Measurements from ENCODE around the gene POLR3K.

DNA sequence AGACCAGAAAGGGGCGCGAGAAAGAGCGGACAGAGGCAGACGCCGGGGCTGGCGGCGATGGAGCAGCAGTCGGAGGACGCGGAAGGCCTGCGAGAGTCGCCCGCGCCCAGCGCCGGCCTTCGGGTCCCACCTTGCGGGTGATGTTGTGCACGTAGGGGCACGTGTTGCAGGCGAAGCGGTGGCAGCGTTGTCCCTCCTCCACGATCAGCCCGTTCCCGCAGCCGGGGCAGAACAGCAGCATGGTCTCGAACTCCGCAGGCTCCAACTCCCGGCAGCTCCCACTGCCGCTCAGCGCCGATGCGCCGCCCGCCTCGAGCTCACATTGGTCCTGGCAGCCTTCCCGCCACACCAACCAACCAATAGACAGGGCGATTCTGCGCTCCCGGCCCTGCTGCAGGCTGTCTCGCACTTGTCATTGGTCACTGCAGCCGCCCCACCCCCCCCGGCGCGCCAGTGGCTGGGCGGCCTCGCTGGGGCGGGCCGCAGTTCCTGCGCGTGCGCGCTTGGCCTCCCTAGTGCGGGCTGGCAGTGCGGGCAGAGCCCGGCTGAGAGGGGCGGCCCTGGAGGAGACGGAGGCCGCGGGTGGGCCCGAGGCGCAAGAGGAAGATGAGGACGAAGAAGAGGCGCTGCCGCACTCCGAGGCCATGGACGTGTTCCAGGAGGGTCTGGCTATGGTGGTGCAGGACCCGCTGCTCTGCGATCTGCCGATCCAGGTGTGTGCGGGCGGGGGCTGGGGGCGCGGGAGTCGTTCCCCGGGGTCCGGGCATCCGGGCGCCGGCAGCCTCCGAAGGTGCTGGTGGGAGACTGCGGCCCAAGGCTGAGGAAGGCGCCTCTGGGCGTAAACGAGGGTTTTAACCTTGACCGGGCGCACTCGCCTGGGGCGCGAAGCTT is at the start of gene POLR3K, which contains the start of gene SNRNP25:
- TF ChIP-seq, protein P1, sequence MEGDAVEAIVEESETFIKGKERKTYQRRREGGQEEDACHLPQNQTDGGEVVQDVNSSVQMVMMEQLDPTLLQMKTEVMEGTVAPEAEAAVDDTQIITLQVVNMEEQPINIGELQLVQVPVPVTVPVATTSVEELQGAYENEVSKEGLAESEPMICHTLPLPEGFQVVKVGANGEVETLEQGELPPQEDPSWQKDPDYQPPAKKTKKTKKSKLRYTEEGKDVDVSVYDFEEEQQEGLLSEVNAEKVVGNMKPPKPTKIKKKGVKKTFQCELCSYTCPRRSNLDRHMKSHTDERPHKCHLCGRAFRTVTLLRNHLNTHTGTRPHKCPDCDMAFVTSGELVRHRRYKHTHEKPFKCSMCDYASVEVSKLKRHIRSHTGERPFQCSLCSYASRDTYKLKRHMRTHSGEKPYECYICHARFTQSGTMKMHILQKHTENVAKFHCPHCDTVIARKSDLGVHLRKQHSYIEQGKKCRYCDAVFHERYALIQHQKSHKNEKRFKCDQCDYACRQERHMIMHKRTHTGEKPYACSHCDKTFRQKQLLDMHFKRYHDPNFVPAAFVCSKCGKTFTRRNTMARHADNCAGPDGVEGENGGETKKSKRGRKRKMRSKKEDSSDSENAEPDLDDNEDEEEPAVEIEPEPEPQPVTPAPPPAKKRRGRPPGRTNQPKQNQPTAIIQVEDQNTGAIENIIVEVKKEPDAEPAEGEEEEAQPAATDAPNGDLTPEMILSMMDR (IDR thresholded peaks at IDR 0.05) = no peak
- TF ChIP-seq POLR2A (IDR thresholded peaks at IDR 0.05) = no peak
- peak in 2 of 3 donors; percentile 18 to 27 for TF ChIP-seq POLR2AphosphoS5 (IDR thresholded peaks at IDR 0.05)
- TF ChIP-seq EP300 (IDR thresholded peaks at IDR 0.05) = no peak

All from suprapubic skin (tissue), 4 donors.